Activated CD4-positive, alpha-beta T cell treated with anti-CD3 and anti-CD28 coated beads for 36 hours (primary cell): ENCODE results near the gene COPZ1. TPM values are rescaled to one million over a fixed set of nuclear protein-coding genes. Genes with fewer than 3 reads are reported as not detected.
"Not testable (repeated sequence)": the region's sequence is repeated elsewhere in the genome, so short reads cannot be mapped to it uniquely, and the experiment has no call there.

Experiments
- ATAC-seq: fragments of 200-7000 bp; cut with Tn5 transposase; one replicate; pipeline ENCODE4 v1.10.0; 2021; ENCODE audit warnings: mild to moderate bottlenecking, moderate library complexity
- CTCF ChIA-PET: fragments of 350-600 bp; sonication (Branson Sonifier 250); formaldehyde crosslinking; loops from one replicate; lab custom pipeline; 2021; ENCODE audit warnings: antibody characterized with exemption; lab: Charles Lee
- POLR2A ChIA-PET: fragments of 350-600 bp; sonication (Branson Sonifier 250); formaldehyde crosslinking; loops from one replicate; lab custom pipeline; 2021; ENCODE audit warnings: antibody characterized with exemption, inconsistent platforms; lab: Charles Lee
- DNase-seq: peaks from one replicate; pipeline ENCODE4 v3.0.0-alpha.2; 2020
- H3K27ac Mint-ChIP-seq: one replicate; pipeline ENCODE4 v1.8.0; 2021; ENCODE audit warnings: mixed read lengths
- H3K27me3 Mint-ChIP-seq: one replicate; pipeline ENCODE4 v1.8.0; 2021; ENCODE audit warnings: mixed read lengths
- H3K36me3 Mint-ChIP-seq: one replicate; pipeline ENCODE4 v1.8.0; 2021; ENCODE audit warnings: low read depth, mixed read lengths
- H3K4me1 Mint-ChIP-seq: one replicate; pipeline ENCODE4 v1.8.0; 2021; ENCODE audit warnings: mixed read lengths
- H3K4me3 Mint-ChIP-seq: one replicate; pipeline ENCODE4 v1.8.0; 2021; ENCODE audit warnings: mild to moderate bottlenecking, moderate library complexity, mixed read lengths
- H3K9me3 Mint-ChIP-seq: one replicate; pipeline ENCODE4 v1.8.0; 2021; ENCODE audit warnings: low read depth, mixed read lengths
- intact Hi-C, 2 experiments: fragments of 100-400 bp; cut with DNase I in 1 of 2; cut with micrococcal nuclease in 1 of 2; formaldehyde crosslinking; loops; one replicate each; pipeline versions ENCODE4 v1.14.2 to v1.15.1; 2022 to 2024; cut with DNase I, micrococcal nuclease
- total RNA-seq, 2 experiments: library from RNA; stranded (reverse); gene quantifications; one replicate each; pipeline ENCODE4 v1.2.3, GENCODE V29; 2021

The COPZ1 gene
- total RNA-seq, 2 experiments from 2014 or later, result 95.2 to 98.7 TPM

GRCh38 chr12:54352022-54352531 lies 27.1 kb downstream of the COPZ1 start:
- Mint-ChIP-seq H3K4me1 (peaks cover 22% of the 10 kb centered on the region), H3K4me3 (peak overlapping the region; percentile 55), H3K36me3 (peaks cover 30% of the 10 kb centered on the region), H3K27ac (peak overlapping the region; percentile 48), H3K27me3 (no peaks in the 10 kb centered on the region), H3K9me3 (no peaks in the 10 kb centered on the region)
- ATAC-seq (peak; percentile 91), DNase-seq (peak; percentile 75)
- ChIA-PET POLR2A (interaction anchor here (0.9 kb wide), 1 partner anchor 27 kb away, joined by 4 read pairs; the partner anchor contains the start of gene COPZ1), CTCF (interaction anchor here (0.6 to 2.1 kb wide), 11 partner anchors 8 to 1646 kb away, joined by 3 to 17 read pairs (median 4); partner anchors contain the start of gene COPZ1)
- intact Hi-C loops, result no loop called here

- DNase-seq, result no peak
- Mint-ChIP-seq H3K27ac (no peak overlapping the region), H3K4me1 (peaks cover 22% of the 10 kb centered on the region), H3K4me3 (peak overlapping the region; percentile 55), H3K27me3 (no peaks in the 10 kb centered on the region), H3K9me3 (no peaks in the 10 kb centered on the region), H3K36me3 (peaks cover 23% of the 10 kb centered on the region)
- ChIA-PET CTCF (interaction anchor here (0.5 to 2.1 kb wide), 14 partner anchors 7 to 1645 kb away, joined by 3 to 17 read pairs (median 4); partner anchors contain the start of gene COPZ1), POLR2A (interaction anchor here (0.6 to 0.9 kb wide), 3 partner anchors 28 to 74 kb away, joined by 3 to 4 read pairs (median 4); partner anchors contain the start of genes COPZ1 and HNRNPA1)
- ATAC-seq, result no peak
- intact Hi-C loops, result no loop called here
Observed at GRCh38 chr12:54352891-54353874, 28.3 kb downstream of the COPZ1 start.

- intact Hi-C loops, DNase-seq, H3K4me3 Mint-ChIP-seq, H3K9me3 Mint-ChIP-seq, H3K27ac Mint-ChIP-seq, H3K27me3 Mint-ChIP-seq, ATAC-seq: not testable (repeated sequence)
- H3K36me3 Mint-ChIP-seq, result peaks cover 21% of the 10 kb centered on the region
- POLR2A ChIA-PET, result interaction anchor here (0.6 kb wide), 2 partner anchors 48 to 112 kb away, joined by 3 to 5 read pairs; no protein-coding TSS in a partner anchor
- CTCF ChIA-PET, result interaction anchor here (0.8 kb wide), 1 partner anchor 18 kb away, joined by 4 read pairs; no protein-coding TSS in a partner anchor
- peaks cover 22% of the 10 kb centered on the region for H3K4me1 Mint-ChIP-seq
Observed at GRCh38 chr12:54354271-54354670, 29.3 kb downstream of the COPZ1 start.

- DNase-seq (no peak), ATAC-seq (no peak)
- Mint-ChIP-seq H3K27me3 (no peaks in the 10 kb centered on the region), H3K4me3 (no peak overlapping the region), H3K27ac (no peak overlapping the region), H3K9me3 (no peaks in the 10 kb centered on the region), H3K4me1 (peaks cover 22% of the 10 kb centered on the region), H3K36me3 (peaks cover 19% of the 10 kb centered on the region)
- POLR2A ChIA-PET, result no interaction called here
- CTCF ChIA-PET, result interaction anchor here (1.7 to 8.2 kb wide), 3 partner anchors 13 to 30 kb away, joined by 5 to 85 read pairs (median 6); partner anchors contain the start of gene COPZ1
- intact Hi-C loops, result no loop called here
Observed at GRCh38 chr12:54355104-54355815, 30.3 kb downstream of the COPZ1 start.

- ATAC-seq (no peak), DNase-seq (no peak)
- ChIA-PET CTCF (interaction anchor here (0.9 to 8.2 kb wide), 6 partner anchors 12 to 140 kb away, joined by 3 to 85 read pairs (median 6); partner anchors contain the start of gene COPZ1), POLR2A (no interaction called here)
- Mint-ChIP-seq H3K9me3 (no peaks in the 10 kb centered on the region), H3K36me3 (peaks cover 13% of the 10 kb centered on the region), H3K27me3 (no peaks in the 10 kb centered on the region), H3K27ac (no peak overlapping the region), H3K4me1 (peaks cover 29% of the 10 kb centered on the region), H3K4me3 (no peak overlapping the region)
- intact Hi-C loops, result no loop called here
Observed at GRCh38 chr12:54356228-54356627, 31.3 kb downstream of the COPZ1 start.

GRCh38 chr12:54356951-54357356 lies 32.0 kb downstream of the COPZ1 start:
- no peak overlapping the region for H3K4me3 Mint-ChIP-seq
- H3K27ac Mint-ChIP-seq, result peak overlapping the region; percentile 43
- peaks cover 22% of the 10 kb centered on the region for H3K4me1 Mint-ChIP-seq
- intact Hi-C loops, result no loop called here
- H3K36me3 Mint-ChIP-seq, result peaks cover 6% of the 10 kb centered on the region
- no peak for DNase-seq
- H3K27me3 Mint-ChIP-seq, result no peaks in the 10 kb centered on the region
- ATAC-seq, result no peak
- H3K9me3 Mint-ChIP-seq, result no peaks in the 10 kb centered on the region
- ChIA-PET POLR2A (interaction anchor here (2.8 kb wide), 1 partner anchor 76 kb away, joined by 44 read pairs; the partner anchor contains the start of genes CBX5 and HNRNPA1), CTCF (interaction anchor here (0.9 to 8.2 kb wide), 7 partner anchors 12 to 141 kb away, joined by 3 to 85 read pairs (median 6); partner anchors contain the start of gene COPZ1)

GRCh38 chr12:54357506-54358190 lies 32.7 kb downstream of the COPZ1 start:
- ChIA-PET POLR2A (interaction anchor here (2.3 to 2.8 kb wide), 2 partner anchors 71 to 77 kb away, joined by 17 to 44 read pairs; partner anchors contain the start of genes CBX5 and HNRNPA1), CTCF (interaction anchor here (1.0 to 8.2 kb wide), 8 partner anchors 22 to 142 kb away, joined by 3 to 85 read pairs (median 12); partner anchors contain the start of gene COPZ1)

GRCh38 chr12:54358191-54358944 lies 33.4 kb downstream of the COPZ1 start:
- Mint-ChIP-seq H3K4me3 (no peak overlapping the region), H3K27me3 (no peaks in the 10 kb centered on the region), H3K36me3 (no peaks in the 10 kb centered on the region), H3K27ac (no peak overlapping the region), H3K4me1 (peaks cover 12% of the 10 kb centered on the region), H3K9me3 (no peaks in the 10 kb centered on the region)
- intact Hi-C loops, result loop anchor here in 1 of 2 experiments (2.0 kb wide), 3 partner anchors 26 to 144 kb away; no protein-coding TSS in a partner anchor
- POLR2A ChIA-PET, result interaction anchor here (0.6 to 2.8 kb wide), 11 partner anchors 7 to 1357 kb away, joined by 3 to 44 read pairs (median 5); partner anchors contain the start of genes BLOC1S1, CBX5, COPZ1 and HNRNPA1
- CTCF ChIA-PET, result interaction anchor here (0.6 to 8.2 kb wide), 22 partner anchors 7 to 143 kb away, joined by 3 to 85 read pairs (median 4); partner anchors contain the start of genes CBX5, COPZ1 and HNRNPA1
- ATAC-seq (peak; percentile 20), DNase-seq (peak; percentile 63)

More at GRCh38 chr12:54357506-54358190, 32.7 kb downstream of the COPZ1 start:
- H3K9me3 Mint-ChIP-seq, result no peaks in the 10 kb centered on the region
- DNase-seq, result no peak
- ATAC-seq, result no peak
- H3K36me3 Mint-ChIP-seq, result no peaks in the 10 kb centered on the region
- peaks cover 15% of the 10 kb centered on the region for H3K4me1 Mint-ChIP-seq
- H3K27ac Mint-ChIP-seq, result no peak overlapping the region
- no peaks in the 10 kb centered on the region for H3K27me3 Mint-ChIP-seq
- H3K4me3 Mint-ChIP-seq, result no peak overlapping the region
- intact Hi-C loops, result loop anchor here in 1 of 2 experiments (2.0 kb wide), 3 partner anchors 25 to 143 kb away; no protein-coding TSS in a partner anchor
